Spinal cord (tissue), 10 donors: ENCODE measurements around the gene ID2. TPM values are rescaled to one million over a fixed set of nuclear protein-coding genes. Genes with fewer than 3 reads are reported as not detected.
A peak's percentile ranks its signal among the peaks of the same experiment; 100 is the strongest.

ENCODE experiments used
- DNase-seq, 6 donors: peaks; one replicate each; pipeline versions ENCODE4 v3.0.0 to v3.0.0-alpha.2; 2013 to 2015; ENCODE audit warnings: low spot score in 6 of 6, low read depth in 4 of 6
- H3K27ac ChIP-seq: one replicate; pipeline ENCODE4 v1.5.1; 2013; ENCODE audit warnings: low read depth, low read length, control low read depth
- H3K27me3 ChIP-seq: one replicate; pipeline ENCODE4 v1.6.1; 2013; ENCODE audit warnings: low read length; ENCODE audit not compliant: control insufficient read depth, insufficient read depth
- H3K36me3 ChIP-seq: one replicate; pipeline ENCODE4 v1.6.1; 2013; ENCODE audit warnings: low read length; ENCODE audit not compliant: control insufficient read depth, insufficient read depth
- H3K4me1 ChIP-seq: one replicate; pipeline ENCODE4 v1.6.1; 2013; ENCODE audit warnings: low read length; ENCODE audit not compliant: control insufficient read depth, insufficient read depth
- H3K4me3 ChIP-seq: one replicate; pipeline ENCODE4 v1.5.1; 2013; ENCODE audit warnings: low read depth, low read length, control low read depth
- H3K9me3 ChIP-seq: one replicate; pipeline ENCODE4 v1.6.1; 2013; ENCODE audit warnings: low read length; ENCODE audit not compliant: control insufficient read depth, insufficient read depth
- WGBS: methylation state at CpG from one replicate; pipeline ENCODE4 v1.1.5; 2013; ENCODE audit warnings: missing lambda C conversion rate; ENCODE audit not compliant: insufficient coverage; 5-methylcytosine and 5-hydroxymethylcytosine counted together
- polyA plus RNA-seq, 2 donors: library from polyadenylated mRNA; unstranded; fragments of 120-200 nt; gene quantifications; one replicate each; pipeline ENCODE4 v1.2.1, GENCODE V29; 2013; ENCODE audit not compliant: insufficient read length in 2 of 2
- total RNA-seq, 2 donors: library from RNA; depleted of rRNA in 1 of 2; stranded (reverse); fragments of 120-200 nt in 1 of 2; fragments of >200 nt in 1 of 2; gene quantifications; one replicate each; pipeline versions ENCODE4 v1.2.3 to v1.2.4, GENCODE V29; 2013 to 2014
- donor health status: healthy.

ID2 gene
- total and polyA plus RNA-seq, 4 donors = 138 to 235 (median 187) TPM

DNA sequence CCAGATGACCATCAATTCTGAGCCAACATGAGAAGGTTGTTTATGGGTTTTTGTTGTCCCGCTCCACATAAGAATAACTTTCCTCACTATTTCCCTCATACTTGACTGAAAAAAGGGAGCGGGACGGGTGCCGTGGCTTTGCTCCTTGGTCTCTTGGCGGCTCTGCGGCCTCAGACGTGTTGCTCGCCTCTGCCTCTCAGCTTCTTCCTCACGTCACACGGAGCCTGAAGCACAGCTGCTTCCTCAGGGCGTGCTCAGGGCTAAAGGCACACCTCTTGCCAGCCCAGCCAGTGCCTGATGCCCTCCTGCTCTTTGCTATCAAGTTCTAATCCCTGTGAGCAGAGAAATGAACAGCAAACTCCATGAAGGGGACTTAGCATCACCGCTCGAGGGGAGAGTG, 17.9 kb upstream of the ID2 start:
- WGBS = 89% methylated on average over 11 of the region's 13 CpGs
- DNase-seq = no peak
- H3K9me3 ChIP-seq = no peaks in the 10 kb centered on the region
- no peak overlapping the region for H3K27ac ChIP-seq
- no peaks in the 10 kb centered on the region for H3K27me3 ChIP-seq
- H3K36me3 ChIP-seq = no peaks in the 10 kb centered on the region
- H3K4me3 ChIP-seq = no peak overlapping the region
- peaks cover 19% of the 10 kb centered on the region for H3K4me1 ChIP-seq

DNA sequence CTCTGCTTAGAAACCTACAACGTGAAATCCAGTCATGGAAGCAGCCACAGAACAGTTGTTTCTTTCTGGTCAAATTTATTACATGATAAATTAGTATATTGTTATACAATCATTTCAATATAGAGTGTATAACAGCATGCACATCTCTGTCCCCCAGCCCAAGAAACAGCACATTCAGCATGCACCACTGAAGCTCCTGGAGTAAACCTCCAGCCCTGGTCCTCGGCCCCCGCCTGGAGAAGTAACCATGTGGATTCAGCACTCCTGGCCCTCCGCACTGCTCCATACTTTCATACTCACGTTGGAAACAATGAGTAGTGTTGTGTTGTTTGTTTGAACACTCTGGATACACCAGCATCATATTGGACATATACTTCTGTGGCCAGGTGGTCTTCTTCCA, 15.3 kb upstream of the ID2 start:
- Histone ChIP-seq H3K9me3 (no peaks in the 10 kb centered on the region), H3K36me3 (no peaks in the 10 kb centered on the region), H3K4me3 (no peak overlapping the region), H3K4me1 (peaks cover 7% of the 10 kb centered on the region), H3K27ac (no peak overlapping the region), H3K27me3 (no peaks in the 10 kb centered on the region)
- no peak for DNase-seq
- 100% methylated on average over 1 of the region's 5 CpGs for WGBS

DNA sequence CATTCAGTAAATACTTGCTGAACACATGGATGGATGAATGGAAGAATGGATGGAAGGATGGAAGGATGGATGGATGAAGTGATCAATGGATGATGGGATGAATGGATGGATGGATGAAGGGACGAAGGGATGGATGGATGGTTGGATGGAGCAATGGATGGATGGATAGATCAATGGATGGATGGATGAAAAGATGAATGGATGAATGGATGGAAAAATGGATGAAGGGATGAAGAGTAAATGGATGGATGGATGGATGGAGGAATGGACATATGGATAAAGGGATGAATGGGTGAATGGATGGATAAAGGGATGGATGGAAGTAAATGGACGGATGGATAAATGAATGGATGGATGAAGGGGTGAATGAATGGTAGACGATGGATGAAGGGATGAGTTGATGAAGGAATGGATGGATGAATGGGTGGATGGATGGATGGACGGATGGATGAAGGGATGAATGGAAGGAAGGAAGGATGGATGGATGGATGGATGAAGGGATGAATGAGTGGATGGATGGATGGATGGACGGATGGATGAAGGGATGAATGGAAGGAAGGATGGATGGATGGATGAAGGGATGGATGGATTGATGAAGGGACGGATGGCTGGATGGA, 13.9 kb upstream of the ID2 start:
- Histone ChIP-seq H3K27me3 (no peaks in the 10 kb centered on the region), H3K27ac (no peak overlapping the region), H3K4me3 (no peak overlapping the region), H3K9me3 (no peaks in the 10 kb centered on the region), H3K4me1 (no peaks in the 10 kb centered on the region), H3K36me3 (no peaks in the 10 kb centered on the region)
- DNase-seq = no peak
- 84% methylated on average over 6 of the region's 6 CpGs for WGBS

DNA sequence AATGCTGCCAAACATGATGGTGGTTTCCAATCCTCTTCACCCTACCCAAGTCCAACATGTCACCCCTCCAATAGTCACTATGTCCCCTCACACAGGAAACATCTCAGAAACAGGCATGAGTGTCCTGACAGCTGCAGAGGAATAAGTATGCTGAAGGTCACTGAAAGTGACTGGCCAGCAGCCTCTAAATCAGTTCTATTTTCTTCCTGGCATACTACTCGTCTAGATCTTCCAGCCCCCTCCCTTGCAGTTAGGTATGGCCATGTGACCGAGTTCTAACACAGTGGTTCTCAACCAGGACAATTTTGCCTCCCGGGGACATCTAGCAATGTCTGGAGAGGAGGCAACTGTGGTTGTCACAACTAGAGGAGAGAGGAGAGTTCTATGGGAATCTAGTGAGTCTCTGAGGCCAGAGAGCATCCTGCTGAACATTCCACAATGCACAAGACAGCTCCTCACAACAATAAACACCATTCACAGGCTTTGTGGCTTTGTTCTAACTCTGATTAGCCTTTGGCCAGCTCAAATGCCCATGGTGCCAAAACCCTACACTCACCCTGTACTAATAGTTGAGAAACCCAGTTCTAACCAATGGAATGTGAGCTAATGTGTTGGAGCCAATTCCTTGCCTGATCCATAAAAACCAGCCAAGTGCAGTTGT, 12.6 kb upstream of the ID2 start:
- H3K27ac ChIP-seq = no peak overlapping the region
- H3K36me3 ChIP-seq = no peaks in the 10 kb centered on the region
- peaks cover 3% of the 10 kb centered on the region for H3K9me3 ChIP-seq
- no peaks in the 10 kb centered on the region for H3K27me3 ChIP-seq
- WGBS = 45% methylated on average over 2 of the region's 3 CpGs
- no peaks in the 10 kb centered on the region for H3K4me1 ChIP-seq
- peak in 1 of 6 donors; percentile 37 for DNase-seq
- H3K4me3 ChIP-seq = no peak overlapping the region

DNA sequence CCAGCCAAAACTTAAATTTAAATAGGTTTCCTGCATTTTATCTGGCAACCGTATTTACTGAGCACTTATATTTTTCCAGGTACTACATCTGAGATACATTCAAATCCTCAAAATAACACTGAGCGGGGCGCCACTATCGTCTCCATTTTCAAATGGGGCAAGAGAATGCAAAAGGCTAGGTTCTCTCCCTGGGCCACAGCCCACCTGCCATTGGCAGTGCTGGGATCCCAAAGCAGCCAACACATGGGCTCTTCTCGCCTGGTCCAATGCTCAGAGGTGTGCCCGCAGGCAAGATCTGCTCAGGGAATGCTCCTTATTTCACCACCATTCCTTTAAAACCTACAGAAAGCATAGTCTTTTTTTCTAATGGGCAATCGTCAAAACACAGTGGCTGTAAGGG, 11.3 kb upstream of the ID2 start:
- no peaks in the 10 kb centered on the region for H3K4me1 ChIP-seq
- H3K27me3 ChIP-seq = no peaks in the 10 kb centered on the region
- no peak for DNase-seq
- no peak overlapping the region for H3K4me3 ChIP-seq
- 100% methylated on average over 5 of the region's 7 CpGs for WGBS
- H3K27ac ChIP-seq = no peak overlapping the region
- peaks cover 3% of the 10 kb centered on the region for H3K9me3 ChIP-seq
- no peaks in the 10 kb centered on the region for H3K36me3 ChIP-seq

DNA sequence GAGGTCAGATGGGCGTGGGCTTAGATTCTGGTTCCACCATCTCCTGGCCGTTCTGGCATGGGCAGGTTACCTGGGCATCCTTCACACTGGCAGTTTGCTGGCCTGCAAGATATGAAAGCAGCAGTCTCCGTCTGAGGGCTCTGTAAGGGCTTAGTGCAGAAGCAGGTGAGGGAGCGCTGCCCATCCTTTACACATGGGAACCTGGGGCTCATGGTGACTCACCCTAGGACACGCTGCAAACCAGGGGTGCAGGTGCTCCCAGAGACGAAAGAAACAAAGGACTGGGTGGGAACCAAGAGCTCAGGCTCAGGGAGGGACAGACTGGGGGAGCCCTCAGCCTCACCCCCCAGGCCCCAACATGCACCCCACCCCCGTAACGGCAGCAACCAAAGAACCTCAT, 10.7 kb upstream of the ID2 start:
- Histone ChIP-seq H3K4me1 (peaks cover 5% of the 10 kb centered on the region), H3K36me3 (no peaks in the 10 kb centered on the region), H3K27me3 (peaks cover 2% of the 10 kb centered on the region), H3K27ac (no peak overlapping the region), H3K9me3 (peaks cover 3% of the 10 kb centered on the region), H3K4me3 (no peak overlapping the region)
- 83% methylated on average over 8 of the region's 8 CpGs for WGBS
- DNase-seq = no peak

DNA sequence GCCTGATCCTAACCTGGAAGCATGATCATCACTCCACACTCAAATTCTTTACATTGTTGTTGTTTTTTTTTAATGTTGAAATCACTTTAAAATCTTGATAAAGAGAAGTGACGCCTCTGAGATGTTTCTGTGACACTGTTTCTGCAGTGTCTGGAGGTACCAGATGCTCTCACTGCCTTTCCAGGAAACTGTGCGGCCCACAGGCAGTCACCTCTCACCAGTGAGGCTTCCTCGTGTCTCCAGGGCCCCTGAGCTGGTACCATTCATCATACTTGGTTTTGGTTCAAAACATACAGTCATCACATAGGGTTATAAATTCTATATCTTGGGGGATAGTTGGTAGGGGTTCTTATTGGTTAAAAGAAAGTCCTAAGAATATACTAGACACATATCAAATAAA, 10.1 kb upstream of the ID2 start:
- DNase-seq = no peak
- H3K27me3 ChIP-seq = peaks cover 4% of the 10 kb centered on the region
- no peak overlapping the region for H3K4me3 ChIP-seq
- H3K36me3 ChIP-seq = no peaks in the 10 kb centered on the region
- H3K9me3 ChIP-seq = peaks cover 3% of the 10 kb centered on the region
- H3K4me1 ChIP-seq = peaks cover 11% of the 10 kb centered on the region
- no CpG with 5 or more reads among the region's 3 CpGs for WGBS
- H3K27ac ChIP-seq = no peak overlapping the region

DNA sequence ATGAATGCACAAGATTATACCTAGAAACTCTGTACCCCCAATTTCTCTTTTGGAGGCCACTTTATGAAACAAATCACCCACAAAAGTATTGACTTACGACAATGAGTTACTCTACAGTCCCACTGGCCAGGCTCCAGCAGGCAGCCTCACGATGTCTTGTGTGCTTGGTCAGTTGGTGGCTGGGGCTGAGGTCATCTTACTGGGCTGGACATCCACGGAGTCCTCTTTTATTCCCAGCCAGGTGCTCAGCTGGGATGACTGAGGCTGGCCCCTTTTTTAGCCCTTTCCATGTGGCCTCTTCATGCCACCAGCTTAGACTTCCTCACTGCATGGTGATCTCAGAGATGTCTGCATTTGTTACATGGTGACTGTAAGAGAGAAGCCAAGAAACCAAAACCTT, 8.9 kb upstream of the ID2 start:
- no peak for DNase-seq
- Histone ChIP-seq H3K9me3 (peaks cover 3% of the 10 kb centered on the region), H3K36me3 (no peaks in the 10 kb centered on the region), H3K4me1 (peaks cover 23% of the 10 kb centered on the region), H3K27ac (no peak overlapping the region), H3K4me3 (no peak overlapping the region), H3K27me3 (peaks cover 4% of the 10 kb centered on the region)
- 85% methylated on average over 2 of the region's 3 CpGs for WGBS

DNA sequence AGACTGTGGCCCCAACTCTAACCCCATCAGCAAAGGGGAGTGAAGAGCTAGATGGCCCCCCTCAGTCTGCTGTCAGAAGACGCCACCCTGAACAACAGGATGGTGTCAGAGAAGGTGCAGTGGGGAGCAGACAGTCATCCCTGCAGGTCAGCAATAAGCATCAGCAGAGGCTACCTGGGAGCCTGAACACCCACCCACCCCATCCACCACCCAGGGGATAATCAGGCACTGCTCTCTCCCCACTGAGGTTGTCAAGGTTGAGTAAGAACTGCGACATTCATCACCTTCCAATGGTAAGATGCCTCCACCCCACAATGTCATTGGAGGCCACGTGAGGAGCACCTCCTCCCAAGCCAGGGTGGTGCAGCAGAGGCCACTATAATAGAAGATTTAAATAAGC, 8.5 kb upstream of the ID2 start:
- Histone ChIP-seq H3K36me3 (no peaks in the 10 kb centered on the region), H3K27me3 (peaks cover 4% of the 10 kb centered on the region), H3K27ac (no peak overlapping the region), H3K4me3 (no peak overlapping the region), H3K9me3 (peaks cover 3% of the 10 kb centered on the region), H3K4me1 (peaks cover 27% of the 10 kb centered on the region)
- no peak for DNase-seq
- WGBS = 83% methylated on average over 1 of the region's 3 CpGs

DNA sequence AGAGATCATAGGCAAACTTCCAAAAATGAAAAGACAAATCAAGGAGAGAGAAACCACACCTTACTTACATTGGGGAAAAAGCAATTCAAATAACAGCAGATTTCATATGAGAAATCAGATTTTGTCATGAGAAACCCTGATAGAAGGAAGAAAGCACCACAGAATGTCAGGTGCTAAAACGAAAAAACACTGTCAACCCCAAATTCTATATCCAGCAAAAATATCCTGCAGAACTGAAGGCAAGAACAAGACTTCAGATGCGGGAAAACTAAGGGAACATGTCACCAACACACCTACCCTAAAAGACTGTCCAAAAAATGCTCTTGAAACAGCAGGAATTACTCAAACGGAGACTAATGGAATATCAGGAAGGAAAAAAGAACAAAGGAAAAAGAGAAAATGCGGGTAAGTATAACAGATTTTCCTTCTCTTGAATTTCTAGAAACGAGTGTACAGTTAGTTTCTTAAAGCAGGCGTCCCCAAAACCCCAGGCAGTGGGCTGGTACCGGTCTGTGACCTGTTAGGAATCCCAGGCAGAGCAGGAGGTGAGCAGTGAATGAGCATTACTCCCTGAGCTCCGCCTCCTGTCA, 7.3 kb upstream of the ID2 start:
- H3K9me3 ChIP-seq = peaks cover 3% of the 10 kb centered on the region
- no peaks in the 10 kb centered on the region for H3K36me3 ChIP-seq
- no peak overlapping the region for H3K4me3 ChIP-seq
- H3K27ac ChIP-seq = no peak overlapping the region
- WGBS = 98% methylated on average over 6 of the region's 8 CpGs
- DNase-seq = no peak
- H3K27me3 ChIP-seq = peaks cover 4% of the 10 kb centered on the region
- peaks cover 32% of the 10 kb centered on the region for H3K4me1 ChIP-seq
